ENCODE results near the gene GJA5.

DNA sequence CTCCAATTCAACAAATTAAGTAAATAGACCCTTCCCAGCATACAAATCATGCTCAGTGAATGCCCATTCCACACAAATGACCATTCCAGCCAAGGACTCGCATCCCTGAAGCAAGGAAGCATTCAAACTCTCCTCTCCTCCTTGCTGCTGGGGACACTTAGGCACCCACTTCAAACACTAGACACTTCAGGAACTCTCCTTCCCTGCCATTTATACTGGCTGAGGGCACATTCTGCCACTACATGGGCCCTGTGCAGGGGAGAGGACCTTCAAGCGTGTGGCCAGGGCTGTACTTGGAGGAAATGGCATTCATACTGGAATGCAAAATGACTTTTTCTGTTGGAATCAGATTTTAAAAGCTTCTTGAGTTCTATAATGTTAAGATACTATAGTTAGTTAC lies 22.3 kb downstream of the GJA5 start:
- TF ChIP-seq, protein P1, sequence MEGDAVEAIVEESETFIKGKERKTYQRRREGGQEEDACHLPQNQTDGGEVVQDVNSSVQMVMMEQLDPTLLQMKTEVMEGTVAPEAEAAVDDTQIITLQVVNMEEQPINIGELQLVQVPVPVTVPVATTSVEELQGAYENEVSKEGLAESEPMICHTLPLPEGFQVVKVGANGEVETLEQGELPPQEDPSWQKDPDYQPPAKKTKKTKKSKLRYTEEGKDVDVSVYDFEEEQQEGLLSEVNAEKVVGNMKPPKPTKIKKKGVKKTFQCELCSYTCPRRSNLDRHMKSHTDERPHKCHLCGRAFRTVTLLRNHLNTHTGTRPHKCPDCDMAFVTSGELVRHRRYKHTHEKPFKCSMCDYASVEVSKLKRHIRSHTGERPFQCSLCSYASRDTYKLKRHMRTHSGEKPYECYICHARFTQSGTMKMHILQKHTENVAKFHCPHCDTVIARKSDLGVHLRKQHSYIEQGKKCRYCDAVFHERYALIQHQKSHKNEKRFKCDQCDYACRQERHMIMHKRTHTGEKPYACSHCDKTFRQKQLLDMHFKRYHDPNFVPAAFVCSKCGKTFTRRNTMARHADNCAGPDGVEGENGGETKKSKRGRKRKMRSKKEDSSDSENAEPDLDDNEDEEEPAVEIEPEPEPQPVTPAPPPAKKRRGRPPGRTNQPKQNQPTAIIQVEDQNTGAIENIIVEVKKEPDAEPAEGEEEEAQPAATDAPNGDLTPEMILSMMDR (conservative IDR thresholded peaks at IDR 0.05; ENCODE audit: low read depth, low read length) = no peak
- TF ChIP-seq EZH2 (IDR thresholded peaks at IDR 0.05; ENCODE audit: low read length, unreplicated experiment) (no peak), EZH2phosphoT487 (IDR thresholded peaks at IDR 0.05; ENCODE audit: borderline replicate concordance, low read length) (no peak)
